HG03521 (cell line): Measurements from ENCODE around the gene IFI6.
"Not testable (repeated sequence)": the region's sequence is repeated elsewhere in the genome, so short reads cannot be mapped to it uniquely, and the experiment has no call there.

Experiments used
- ATAC-seq: cut with Tn5 transposase; IDR thresholded peaks from one replicate; pipeline ENCODE4 v1.9.1; 2021; ENCODE audit warnings: mild to moderate bottlenecking, moderate library complexity; ENCODE audit not compliant: unreplicated experiment

Gene IFI6, protein sequence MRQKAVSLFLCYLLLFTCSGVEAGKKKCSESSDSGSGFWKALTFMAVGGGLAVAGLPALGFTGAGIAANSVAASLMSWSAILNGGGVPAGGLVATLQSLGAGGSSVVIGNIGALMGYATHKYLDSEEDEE

DNA sequence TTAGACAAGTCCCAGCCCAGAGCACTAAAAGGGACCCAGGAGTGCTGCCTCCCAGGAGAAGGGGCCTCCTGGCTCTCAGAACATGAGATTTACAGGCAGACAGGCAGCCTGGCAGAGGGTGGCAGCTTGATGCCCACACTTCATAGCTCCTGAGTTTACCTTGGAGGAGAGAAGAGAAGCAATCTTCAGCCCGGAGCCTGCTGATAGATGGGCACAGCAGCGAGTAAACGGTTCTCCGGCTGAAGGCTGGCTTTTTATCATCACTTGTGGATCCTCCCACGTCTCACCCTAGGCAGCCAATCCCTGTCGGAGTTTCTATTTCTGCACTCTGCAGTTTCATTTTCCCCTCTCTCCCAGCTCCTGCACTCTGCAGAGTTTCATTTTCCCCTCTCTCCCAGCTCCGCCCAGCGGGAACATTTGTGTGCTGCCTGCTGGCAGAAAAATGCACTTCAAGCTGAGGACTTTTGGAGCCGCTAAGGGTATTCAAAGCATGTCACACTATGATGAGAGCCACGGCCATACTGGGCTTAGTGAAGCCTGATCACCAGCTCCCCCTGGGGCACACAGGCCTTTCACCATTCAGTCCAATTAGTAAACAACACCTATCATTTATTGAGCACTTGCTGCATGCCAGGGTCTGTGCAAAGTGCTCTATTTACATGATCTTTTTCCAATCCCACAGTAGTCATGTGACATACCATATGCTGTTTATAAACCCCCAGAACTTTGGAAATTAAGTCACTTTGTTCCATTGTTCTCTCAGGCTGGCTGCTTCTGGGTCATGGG lies at the start of gene IFI6:
IFI6 (minus strand) TSS at position 229 of the 786 bp plus-strand sequence. CDS start 2,878 bp downstream, outside the sequence.
- ATAC-seq: peak; percentile 64

DNA sequence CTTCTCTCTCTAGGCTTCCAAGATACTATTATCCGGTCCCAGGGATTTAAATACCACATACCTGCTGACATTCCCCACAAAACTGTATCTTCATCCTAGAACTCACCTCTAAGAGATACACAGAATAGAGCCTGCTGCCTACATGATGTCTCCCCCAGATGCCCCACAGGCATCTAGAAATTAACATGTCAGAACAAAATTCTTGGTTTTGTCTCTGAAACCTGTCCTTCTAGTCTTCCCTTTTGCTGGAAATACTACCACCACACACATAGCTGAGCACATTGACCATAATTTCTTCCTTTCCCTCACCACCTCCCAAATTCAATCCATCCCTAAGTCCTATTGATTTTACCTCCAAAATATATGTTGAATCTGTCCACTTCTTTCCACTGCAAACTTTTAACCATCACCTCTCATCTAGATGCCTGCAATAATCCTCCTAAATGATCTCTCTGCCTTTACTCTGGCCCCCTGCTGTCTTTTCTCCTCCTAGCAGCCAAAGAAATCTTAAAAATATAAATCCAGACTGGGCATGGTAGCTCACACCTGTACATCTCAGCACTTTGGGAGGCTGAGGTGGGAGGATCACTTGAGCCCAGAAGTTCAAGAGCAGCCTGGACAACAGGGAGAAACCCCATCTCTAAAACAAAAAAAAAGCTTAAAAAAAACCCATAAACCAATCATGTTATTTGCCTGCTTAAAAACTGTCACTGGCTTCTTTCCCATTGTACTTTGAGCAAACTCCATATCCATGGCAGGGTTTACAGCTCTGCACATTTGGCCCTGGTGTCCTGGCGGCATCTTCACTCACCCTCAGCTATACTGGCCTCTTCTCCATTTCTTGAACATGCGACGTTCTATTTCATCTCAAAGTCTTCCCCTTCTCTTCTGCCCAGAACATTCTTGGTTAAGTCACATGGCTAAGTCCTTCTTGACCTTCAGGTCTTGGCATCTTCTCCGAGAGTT lies 47.6 kb upstream of the IFI6 start:
- ATAC-seq: no peak

DNA sequence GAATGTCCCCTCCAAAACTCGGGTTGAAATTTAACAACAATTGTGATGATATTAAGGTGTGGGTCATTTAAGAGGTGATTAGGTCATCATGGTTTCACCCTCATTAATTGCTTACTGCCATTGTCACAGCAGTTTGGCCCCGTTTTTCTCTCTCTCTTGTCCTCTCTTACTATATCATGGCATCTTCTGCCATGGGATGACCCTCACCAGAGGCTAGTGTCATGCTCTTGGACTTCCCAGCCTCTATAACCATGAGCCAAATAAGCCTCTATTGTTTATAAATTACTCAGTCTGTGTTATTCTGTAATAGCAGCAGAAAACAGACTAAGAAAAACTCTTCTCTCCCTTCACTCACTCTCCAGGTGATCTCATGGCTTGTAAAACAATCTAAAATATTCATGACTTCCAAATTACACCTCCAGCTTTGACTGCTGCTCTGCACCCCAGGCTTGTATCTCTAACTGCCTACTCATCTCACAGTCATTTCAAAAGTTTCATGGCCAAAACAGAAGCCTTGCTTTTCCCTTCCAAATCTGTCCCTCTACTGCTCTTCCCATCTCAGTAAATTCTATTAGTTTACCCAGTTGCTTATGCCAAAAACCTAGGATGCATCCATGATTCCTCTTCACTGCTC lies 44.4 kb upstream of the IFI6 start:
- ATAC-seq: no peak

DNA sequence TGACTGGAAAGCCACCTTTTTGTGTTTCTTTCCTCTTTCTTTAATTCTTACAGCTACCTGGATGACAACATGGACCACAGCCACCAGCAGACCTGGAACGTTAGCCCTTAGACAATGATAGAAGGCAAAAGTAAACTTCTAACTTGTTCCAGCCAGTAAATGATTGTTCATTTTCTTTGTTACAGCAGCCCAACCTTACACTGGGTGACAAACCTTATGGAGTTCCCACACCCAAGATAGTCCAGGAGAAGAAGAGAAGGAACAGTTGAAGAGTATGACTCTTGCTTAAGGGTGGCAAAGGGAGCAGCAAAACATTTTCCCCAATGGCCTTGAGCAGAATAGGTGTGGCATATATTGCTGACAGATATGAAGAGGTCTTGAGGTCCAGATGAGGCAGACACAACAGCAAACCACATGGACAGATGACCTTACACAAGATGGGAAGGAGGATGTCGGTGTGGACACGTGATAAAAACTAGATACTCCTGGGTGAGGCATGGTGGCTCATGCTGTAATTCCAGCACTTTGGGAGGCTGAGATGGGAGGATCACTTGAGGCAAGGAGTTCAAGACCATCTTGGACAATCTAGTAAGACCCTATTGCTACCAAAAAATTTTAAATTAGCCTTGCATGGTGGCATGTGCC lies 42.0 kb upstream of the IFI6 start:
- ATAC-seq: no peak

DNA sequence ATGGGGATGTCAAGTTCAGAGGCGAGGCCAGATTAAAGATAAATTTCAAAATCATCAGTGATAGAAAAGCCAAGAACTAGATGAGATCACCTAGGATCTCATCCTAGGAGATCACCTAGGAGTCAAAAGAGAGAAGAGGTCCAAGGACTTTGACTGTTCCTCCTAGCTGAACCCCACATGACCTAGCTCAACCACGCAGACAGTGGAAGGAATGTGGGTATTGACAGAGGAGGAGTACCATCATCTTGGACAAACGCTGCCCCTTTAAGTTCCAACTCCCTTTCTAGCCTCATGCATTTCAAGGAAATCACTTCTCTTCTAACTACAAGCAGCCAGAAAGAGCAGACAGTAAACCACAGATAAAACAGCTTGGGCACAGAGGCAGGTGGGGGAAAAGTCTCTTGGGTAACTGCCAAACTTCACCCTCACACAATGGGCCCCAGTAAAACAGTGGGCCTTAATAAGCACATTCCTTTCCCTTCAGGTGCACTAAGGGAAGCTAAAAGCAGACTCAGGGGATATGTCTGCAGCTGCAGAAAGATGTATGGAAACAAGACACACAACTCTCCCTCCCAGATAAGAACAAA lies 41.2 kb upstream of the IFI6 start:
- no peak for ATAC-seq

DNA sequence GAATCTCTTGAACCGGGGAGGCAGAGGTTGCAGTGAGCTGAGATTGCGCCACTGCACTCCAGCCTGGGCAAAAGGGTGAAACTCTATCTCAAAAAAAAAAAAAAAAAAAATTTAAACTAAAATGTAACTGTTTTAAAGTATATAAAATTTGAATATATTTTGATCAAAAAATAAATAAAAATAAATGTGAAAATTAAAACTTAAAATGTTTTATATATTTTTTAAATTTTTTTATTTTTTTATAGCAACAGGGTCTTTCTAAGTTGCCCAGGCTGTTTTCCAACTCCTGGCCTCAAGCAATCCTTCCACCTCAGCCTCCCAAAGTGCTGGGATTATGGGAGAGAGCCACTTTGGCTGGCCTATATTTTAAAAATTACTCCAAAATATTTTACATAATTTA lies 38.6 kb upstream of the IFI6 start:
- no peak for ATAC-seq

DNA sequence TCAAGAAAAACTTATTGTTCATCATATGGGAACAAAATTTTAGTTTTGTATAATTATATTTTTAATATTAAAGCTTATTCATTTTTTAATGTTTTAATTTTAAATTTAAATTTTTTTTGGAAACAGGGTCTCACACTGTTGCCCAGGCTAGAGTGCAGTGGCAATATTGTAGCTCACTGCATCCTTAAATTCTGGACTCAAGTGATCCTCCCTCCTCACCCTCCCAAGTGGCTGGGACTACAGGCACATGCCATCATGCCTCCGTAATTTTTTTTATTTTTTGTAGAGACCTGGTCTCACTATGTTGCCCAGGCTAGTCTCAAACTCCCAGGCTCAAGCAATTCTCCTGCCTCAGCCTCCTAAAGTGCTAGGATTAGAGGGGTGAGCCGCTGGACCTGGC lies 33.6 kb upstream of the IFI6 start:
- no peak for ATAC-seq

DNA sequence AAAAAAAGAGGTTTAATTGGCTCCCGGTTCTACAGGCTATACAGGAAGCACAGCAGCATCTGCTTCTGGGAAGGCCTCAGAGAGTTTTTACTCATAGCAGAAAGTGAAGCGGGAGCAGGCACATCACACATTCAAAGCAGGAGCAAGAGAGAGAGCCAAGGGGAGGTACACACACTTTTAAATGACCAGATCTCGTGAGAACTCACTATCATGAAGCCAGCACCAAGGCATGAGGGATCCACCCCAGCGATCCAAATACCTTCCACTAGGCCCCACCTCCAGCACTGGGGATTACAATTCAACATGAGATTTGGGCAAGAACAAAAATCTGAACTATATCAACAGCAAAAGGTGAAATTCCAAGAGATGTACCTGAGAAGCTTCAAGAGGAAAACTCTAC lies 33.0 kb upstream of the IFI6 start:
- no peak for ATAC-seq

DNA sequence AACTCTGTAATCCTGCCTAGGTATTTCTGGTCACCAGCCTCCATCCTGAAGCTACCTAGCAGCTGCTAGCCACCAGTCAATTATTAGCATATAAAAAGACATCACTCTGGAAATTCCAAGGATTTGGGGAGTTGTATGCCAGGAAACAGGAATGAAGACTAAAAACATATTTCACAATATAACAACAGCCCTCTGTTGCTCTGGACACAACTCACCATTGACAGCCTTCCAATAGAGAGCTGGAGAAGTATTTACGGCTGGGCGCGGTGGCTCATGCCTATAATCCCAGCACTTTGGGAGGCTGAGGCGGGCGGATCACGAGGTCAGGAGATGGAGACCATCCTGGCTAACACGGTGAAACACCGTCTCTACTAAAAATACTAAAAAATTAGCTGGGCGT lies 24.8 kb upstream of the IFI6 start:
- ATAC-seq: not testable (repeated sequence)

DNA sequence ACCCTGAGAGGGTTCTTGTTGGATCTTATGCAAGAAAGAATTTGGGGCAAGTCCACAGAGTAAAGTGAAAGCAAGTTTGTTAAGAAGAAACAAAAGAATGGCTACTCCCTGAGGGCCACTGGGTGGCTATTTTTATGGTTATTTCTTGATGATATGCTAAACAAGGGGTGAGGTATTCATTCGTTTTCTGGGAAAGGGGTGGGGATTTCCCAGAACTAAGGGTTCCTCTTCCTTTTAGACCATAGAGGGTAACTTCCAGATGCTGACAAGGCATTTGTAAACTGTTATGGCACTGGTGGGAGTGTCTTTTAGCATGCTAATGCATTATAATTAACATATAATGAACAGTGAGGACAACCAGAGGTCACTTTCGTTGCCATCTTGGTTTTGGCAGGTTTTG lies 18.2 kb upstream of the IFI6 start:
- ATAC-seq: no peak

DNA sequence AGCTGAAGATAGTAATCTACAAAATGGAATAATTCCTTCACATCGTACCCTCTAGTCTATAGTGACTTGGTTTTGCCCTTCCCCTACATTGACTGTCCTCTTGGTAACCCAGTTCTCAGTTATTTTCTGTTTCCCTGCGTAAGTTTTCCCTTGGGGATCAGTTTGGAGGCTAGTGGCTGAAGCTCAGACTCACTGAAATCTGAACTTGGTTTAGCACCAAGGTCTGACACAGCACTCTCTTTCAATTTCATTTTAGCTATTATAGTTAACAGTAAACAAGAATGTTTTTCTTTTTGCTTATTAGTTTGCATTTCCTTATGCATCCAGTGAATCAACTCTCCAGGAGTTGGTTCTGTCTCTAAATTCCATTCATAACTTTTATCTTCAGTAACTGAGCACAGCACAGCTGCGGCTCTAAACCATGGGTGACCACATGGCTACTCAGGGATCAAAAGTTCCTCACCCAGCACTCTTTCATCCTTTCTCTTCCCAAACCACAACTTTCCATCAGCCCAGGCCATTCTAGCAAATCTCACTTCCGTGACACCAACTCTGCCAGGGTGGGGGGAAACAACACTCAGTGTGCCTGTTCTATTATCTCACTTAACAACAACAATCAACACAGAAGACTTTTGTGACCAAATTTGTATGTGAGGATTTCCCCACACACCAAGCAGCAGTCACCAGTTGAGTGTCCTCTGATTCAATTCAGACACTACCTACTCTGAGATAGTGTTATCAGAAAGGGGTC lies 17.6 kb upstream of the IFI6 start:
- no peak for ATAC-seq

DNA sequence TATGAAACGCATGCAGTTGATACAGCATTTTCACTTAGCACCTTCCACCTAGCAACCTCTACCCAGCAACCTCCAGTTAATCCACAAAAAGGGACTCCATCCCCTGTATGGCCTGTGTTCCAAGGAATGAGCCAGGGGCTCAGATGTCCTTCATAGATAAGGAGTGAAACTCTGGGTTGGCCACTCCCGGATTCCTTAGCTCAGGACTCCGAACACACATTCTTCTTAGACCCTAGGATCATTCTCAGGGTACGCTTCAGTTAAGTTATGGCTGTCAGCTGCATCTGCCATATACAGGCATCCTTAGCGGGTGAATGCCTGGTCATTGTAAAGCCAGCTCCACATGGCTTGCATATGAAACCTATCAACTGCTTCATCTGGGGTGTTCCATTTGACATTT lies 15.9 kb upstream of the IFI6 start:
- no peak for ATAC-seq

DNA sequence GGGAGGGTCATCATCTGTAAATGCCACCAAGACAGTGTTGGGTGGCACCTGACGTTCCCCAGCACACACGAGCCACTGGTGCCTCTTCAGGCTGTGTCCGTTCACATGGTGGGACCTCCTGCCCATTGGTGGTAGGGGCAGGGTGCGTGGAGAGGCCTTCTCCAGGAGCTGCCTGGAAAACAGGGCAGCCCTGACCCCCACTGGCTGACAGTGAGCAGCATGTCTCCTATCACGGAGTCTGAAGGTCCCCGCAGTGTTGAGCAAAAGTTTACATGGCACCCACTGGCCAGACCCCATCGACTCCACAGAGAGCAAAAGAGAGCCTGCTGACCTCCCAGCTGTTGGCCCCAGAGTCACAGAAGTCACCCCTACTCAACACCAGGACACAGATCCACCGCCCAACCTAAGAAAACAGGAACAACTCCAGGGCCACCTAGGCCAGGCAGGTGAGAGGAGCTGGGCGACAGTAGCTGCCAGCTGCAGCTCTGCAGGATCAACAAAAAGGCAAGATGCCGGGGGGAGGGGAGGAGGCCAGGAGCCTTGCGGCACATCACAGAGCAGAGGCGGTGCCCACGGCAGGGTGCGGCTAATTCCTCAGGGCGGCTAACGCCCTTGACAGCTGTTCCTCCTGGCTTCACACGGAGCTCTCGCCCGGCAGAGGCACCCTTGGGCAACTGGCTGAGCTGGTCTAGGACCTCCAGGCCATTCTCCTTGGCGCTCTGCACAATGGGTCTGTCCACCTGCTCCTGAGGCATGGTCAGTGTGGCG lies 14.4 kb upstream of the IFI6 start:
- no peak for ATAC-seq

DNA sequence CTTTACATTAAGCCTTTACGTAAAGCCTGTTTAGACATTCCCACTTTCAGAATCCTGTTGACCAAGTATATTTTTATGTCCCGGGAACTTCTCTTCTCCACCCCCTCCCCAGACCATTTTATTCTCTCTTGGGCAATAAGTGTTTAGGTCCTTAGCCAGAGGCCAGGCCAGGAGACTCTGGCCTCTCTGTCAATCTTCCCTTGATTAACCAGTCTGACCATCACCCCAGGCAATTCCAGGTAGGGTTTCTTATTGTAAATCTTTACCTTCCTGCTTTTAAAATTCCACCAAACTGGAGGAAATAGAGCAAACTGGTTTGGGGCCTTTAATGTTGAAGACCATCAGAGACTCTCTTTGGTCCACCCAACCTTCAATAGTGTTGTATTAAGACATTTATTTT lies 12.2 kb upstream of the IFI6 start:
- ATAC-seq: no peak

DNA sequence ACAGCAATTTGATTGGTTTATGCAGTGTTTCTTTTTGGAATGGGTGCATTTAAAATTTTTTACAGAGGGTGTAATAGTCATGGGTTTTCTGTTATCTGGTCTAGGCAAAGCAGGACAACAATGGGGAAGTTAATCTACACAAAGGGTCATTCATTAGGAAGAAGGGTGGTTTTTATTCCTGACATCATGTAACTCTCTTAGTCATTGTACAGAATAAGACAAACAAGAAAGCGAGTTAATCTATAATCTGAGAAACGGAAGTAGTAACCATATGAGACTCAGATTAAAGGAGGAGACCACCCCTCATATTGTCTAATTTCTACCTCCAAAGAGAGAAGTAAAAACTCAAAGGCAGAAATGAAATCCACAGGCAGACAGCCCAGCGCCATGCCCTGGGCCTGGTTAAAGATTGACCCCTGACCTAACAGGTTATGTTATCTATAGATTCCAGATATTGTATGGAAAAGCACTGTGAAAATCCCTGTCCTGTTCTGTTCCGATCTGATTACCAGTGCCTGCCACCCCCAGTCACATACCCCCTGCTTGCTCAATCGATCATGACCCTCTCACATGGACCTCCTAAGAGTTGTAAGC lies 10.5 kb upstream of the IFI6 start:
- no peak for ATAC-seq

DNA sequence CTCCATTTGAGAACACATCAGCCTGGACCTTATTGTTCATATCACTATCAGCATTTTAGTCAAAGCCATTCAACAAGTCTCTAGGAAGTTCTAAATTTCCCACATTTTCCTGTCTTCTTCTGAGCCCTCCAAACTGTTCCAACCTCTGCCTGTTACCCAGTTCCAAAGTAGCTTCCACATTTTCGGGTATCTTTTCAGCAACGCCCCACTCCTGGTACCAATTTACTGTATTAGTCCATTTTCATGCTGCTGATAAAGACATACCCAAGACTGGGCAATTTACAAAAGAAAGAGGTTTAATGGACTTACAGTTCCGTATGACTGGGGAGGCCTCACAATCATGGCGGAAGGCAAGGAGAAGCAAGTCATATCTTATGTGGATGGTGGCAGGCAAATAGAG lies 9.6 kb upstream of the IFI6 start:
- ATAC-seq: not testable (repeated sequence)

DNA sequence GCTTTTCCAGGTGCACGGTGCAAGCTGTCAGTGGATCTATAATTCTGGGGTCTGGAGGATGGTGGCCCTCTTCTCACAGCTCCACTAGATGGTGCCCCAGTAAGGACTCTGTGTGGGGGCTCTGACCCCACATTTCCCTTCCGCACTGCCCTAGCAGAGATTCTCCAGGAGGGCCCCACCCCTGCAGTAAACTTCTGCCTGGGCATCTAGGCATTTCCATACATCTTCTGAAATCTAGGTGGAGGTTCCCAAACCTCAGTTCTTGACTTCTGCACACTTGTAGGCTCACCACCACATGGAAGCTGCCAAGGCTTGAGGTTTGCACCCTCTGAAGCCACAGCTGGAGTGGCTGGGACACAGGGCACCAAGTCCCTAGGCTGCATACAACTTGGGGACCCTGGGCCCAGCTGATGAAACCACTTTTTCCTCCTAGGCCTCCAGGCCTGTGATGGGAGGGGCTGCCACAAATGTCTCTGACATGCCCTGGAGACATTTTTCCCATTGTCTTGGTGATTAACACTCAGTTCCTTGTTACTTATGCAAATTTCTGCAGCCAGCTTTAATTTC lies 8.3 kb upstream of the IFI6 start:
- not testable (repeated sequence) for ATAC-seq

DNA sequence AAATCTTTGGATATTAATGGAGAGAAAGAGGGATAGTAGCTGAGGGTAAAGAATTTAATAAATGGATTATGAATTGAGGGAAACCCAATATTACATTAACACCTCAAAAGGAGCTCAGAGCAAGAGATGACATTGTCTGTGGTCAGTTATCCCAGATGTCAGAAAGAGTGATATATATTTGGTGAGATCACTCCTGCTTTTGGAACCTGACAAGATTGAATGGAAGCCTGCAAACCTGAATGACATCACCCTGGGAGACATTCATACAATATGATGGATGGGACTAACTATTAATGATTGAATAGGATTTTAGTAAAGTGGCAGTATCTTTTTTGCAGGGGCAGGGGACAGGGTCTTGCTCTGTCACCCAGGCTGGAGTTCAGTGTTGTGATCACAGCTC lies 6.8 kb upstream of the IFI6 start:
- ATAC-seq: no peak
